A172 (cell line): Measurements from ENCODE around the gene AIPL1. TPM values are rescaled to one million over a fixed set of nuclear protein-coding genes. Genes with fewer than 3 reads are reported as not detected.

Experiments used
- DNase-seq: peaks from one replicate; pipeline ENCODE4 v3.0.0-alpha.2; 2015; ENCODE audit warnings: low spot score
- total RNA-seq: library from RNA; depleted of rRNA; stranded (reverse); fragments of >200 nt; shearing (Covaris generic); gene quantifications from 2 replicates; pipeline ENCODE4 v1.2.3, GENCODE V29; 2014

Gene AIPL1
- total RNA-seq, 1 experiment from 2014 or later = not detected

- DNase-seq = peak; percentile 90
Measured at GRCh38 chr17:6421700-6422604, 13.0 kb downstream of the AIPL1 start.

- no peak for DNase-seq
Measured at GRCh38 chr17:6420173-6420641, 14.7 kb downstream of the AIPL1 start.

- no peak for DNase-seq
Measured at GRCh38 chr17:6415616-6416015, 19.3 kb downstream of the AIPL1 start.

GRCh38 chr17:6413065-6413464, 21.9 kb downstream of the AIPL1 start:
- peak; percentile 62 for DNase-seq

GRCh38 chr17:6408735-6409134, 26.2 kb downstream of the AIPL1 start:
- no peak for DNase-seq

GRCh38 chr17:6408276-6408675, 26.6 kb downstream of the AIPL1 start:
- DNase-seq = no peak

- no peak for DNase-seq
Measured at GRCh38 chr17:6402258-6402657, 32.7 kb downstream of the AIPL1 start.

- DNase-seq = no peak
Measured at GRCh38 chr17:6398955-6399354, 36.0 kb downstream of the AIPL1 start.

- no peak for DNase-seq
Measured at GRCh38 chr17:6394055-6394606, 40.8 kb downstream of the AIPL1 start.

GRCh38 chr17:6393351-6393952, 41.5 kb downstream of the AIPL1 start:
- DNase-seq = no peak

- no peak for DNase-seq
Measured at GRCh38 chr17:6392609-6393350, 42.1 kb downstream of the AIPL1 start.

GRCh38 chr17:6388416-6388815, 46.5 kb downstream of the AIPL1 start:
- DNase-seq = no peak

GRCh38 chr17:6387858-6388257, 47.1 kb downstream of the AIPL1 start:
- no peak for DNase-seq

- no peak for DNase-seq
Measured at GRCh38 chr17:6387442-6387841, 47.5 kb downstream of the AIPL1 start.

GRCh38 chr17:6386041-6386630, 48.8 kb downstream of the AIPL1 start:
- DNase-seq = no peak

- DNase-seq = no peak
Measured at GRCh38 chr17:6384481-6384880, 50.4 kb downstream of the AIPL1 start.

GRCh38 chr17:6381526-6382465, 53.1 kb downstream of the AIPL1 start:
- no peak for DNase-seq

GRCh38 chr17:6380915-6381438, 53.9 kb downstream of the AIPL1 start:
- DNase-seq = peak; percentile 41

GRCh38 chr17:6377906-6378305, 57.0 kb downstream of the AIPL1 start:
- no peak for DNase-seq

- DNase-seq = no peak
Measured at GRCh38 chr17:6376931-6377361, 58.0 kb downstream of the AIPL1 start.
